ENCODE measurements around the gene ZNF792. TPM values are rescaled to one million over a fixed set of nuclear protein-coding genes. Genes with fewer than 3 reads are reported as not detected.
A peak's percentile ranks its signal among the peaks of the same experiment; 100 is the strongest.
"Not testable (repeated sequence)": the region's sequence is repeated elsewhere in the genome, so short reads cannot be mapped to it uniquely, and the experiment has no call there.

ZNF792 gene
- total RNA-seq, 4 donors from 2014 or later: 2.5 to 6.5 (median 3.7) TPM

GRCh38 chr19:34994643-34995541 lies 30.9 kb upstream of the ZNF792 start:
- peaks cover 17% of the 10 kb centered on the region for H3K4me1 ChIP-seq
- DNase-seq (ENCODE audit: low spot score in 2 of 2): no peak
- WGBS: 77% methylated on average over 16 of the region's 17 CpGs
- H3K4me3 ChIP-seq: no peak overlapping the region
- no peaks in the 10 kb centered on the region for H3K9me3 ChIP-seq
- TF ChIP-seq POLR2A (IDR thresholded peaks at IDR 0.05): no peak
- TF ChIP-seq, protein P1, sequence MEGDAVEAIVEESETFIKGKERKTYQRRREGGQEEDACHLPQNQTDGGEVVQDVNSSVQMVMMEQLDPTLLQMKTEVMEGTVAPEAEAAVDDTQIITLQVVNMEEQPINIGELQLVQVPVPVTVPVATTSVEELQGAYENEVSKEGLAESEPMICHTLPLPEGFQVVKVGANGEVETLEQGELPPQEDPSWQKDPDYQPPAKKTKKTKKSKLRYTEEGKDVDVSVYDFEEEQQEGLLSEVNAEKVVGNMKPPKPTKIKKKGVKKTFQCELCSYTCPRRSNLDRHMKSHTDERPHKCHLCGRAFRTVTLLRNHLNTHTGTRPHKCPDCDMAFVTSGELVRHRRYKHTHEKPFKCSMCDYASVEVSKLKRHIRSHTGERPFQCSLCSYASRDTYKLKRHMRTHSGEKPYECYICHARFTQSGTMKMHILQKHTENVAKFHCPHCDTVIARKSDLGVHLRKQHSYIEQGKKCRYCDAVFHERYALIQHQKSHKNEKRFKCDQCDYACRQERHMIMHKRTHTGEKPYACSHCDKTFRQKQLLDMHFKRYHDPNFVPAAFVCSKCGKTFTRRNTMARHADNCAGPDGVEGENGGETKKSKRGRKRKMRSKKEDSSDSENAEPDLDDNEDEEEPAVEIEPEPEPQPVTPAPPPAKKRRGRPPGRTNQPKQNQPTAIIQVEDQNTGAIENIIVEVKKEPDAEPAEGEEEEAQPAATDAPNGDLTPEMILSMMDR (IDR thresholded peaks at IDR 0.05): no peak
- no peak for TF ChIP-seq POLR2AphosphoS5 (IDR thresholded peaks at IDR 0.05)
- TF ChIP-seq EP300 (IDR thresholded peaks at IDR 0.05): no peak
- H3K27ac ChIP-seq: peak overlapping the region; percentile 38
- no peaks in the 10 kb centered on the region for H3K36me3 ChIP-seq
- no peaks in the 10 kb centered on the region for H3K27me3 ChIP-seq

DNA sequence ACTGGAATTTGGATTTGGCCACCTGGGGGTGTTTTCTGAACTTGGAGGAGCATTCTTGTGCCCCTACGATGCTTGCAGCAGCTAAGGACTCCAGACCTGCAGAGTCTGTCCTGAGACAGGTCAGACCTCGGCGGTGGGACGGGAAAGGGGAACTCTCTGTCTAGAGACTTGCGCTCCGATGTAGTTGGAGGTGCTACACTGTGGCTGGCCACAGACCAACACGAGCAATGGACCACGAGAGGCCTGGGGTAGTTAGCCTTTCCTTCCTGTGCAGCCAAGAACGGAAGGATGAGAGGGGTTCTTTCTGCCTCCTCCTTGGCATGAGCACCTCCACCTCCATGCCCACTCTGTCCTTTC lies 30.2 kb upstream of the ZNF792 start:
- Histone ChIP-seq H3K9me3 (no peaks in the 10 kb centered on the region), H3K27ac (no peak overlapping the region), H3K4me3 (no peak overlapping the region), H3K4me1 (peaks cover 11% of the 10 kb centered on the region), H3K36me3 (no peaks in the 10 kb centered on the region), H3K27me3 (no peaks in the 10 kb centered on the region)
- DNase-seq (ENCODE audit: low spot score in 2 of 2): no peak
- TF ChIP-seq POLR2A (IDR thresholded peaks at IDR 0.05): no peak
- TF ChIP-seq, protein P1 (IDR thresholded peaks at IDR 0.05): no peak
- no peak for TF ChIP-seq POLR2AphosphoS5 (IDR thresholded peaks at IDR 0.05)
- no peak for TF ChIP-seq EP300 (IDR thresholded peaks at IDR 0.05)
- 89% methylated on average over 7 of the region's 9 CpGs for WGBS

DNA sequence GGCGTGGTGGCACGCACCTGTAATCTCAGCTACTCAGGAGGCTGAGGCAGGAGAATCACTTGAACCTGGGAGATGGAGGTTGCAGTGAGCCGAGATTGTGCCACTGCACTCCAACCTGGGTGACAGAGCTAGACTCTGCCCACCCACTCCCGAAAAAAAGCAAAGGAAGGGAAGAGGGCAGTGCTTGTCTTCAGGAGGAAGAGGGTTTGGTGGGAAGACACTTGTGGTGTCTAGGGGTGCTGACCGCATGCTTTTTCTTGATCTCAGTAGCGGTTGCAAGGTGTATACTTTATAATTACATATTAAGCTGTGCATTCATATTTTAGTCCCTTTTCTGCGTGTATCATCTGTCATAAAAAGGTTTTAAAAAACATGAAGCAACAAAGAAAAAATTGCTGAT lies 28.6 kb upstream of the ZNF792 start:
- H3K4me3 ChIP-seq; H3K27me3 ChIP-seq; H3K4me1 ChIP-seq; DNase-seq (ENCODE audit: low spot score in 2 of 2); H3K27ac ChIP-seq; H3K36me3 ChIP-seq; H3K9me3 ChIP-seq: not testable (repeated sequence)
- 96% methylated on average over 7 of the region's 7 CpGs for WGBS

- Histone ChIP-seq H3K27ac (no peak overlapping the region), H3K36me3 (no peaks in the 10 kb centered on the region), H3K4me1 (peaks cover 5% of the 10 kb centered on the region), H3K4me3 (no peak overlapping the region), H3K27me3 (no peaks in the 10 kb centered on the region), H3K9me3 (no peaks in the 10 kb centered on the region)
- WGBS: 89% methylated on average over 8 of the region's 8 CpGs
- DNase-seq (ENCODE audit: low spot score in 2 of 2): no peak
- TF ChIP-seq POLR2A (IDR thresholded peaks at IDR 0.05): no peak
- TF ChIP-seq EP300 (IDR thresholded peaks at IDR 0.05): no peak
- TF ChIP-seq, protein P1 (IDR thresholded peaks at IDR 0.05): no peak
- TF ChIP-seq POLR2AphosphoS5 (IDR thresholded peaks at IDR 0.05): no peak
Measured at GRCh38 chr19:34991542-34992333, 27.7 kb upstream of the ZNF792 start.

DNA sequence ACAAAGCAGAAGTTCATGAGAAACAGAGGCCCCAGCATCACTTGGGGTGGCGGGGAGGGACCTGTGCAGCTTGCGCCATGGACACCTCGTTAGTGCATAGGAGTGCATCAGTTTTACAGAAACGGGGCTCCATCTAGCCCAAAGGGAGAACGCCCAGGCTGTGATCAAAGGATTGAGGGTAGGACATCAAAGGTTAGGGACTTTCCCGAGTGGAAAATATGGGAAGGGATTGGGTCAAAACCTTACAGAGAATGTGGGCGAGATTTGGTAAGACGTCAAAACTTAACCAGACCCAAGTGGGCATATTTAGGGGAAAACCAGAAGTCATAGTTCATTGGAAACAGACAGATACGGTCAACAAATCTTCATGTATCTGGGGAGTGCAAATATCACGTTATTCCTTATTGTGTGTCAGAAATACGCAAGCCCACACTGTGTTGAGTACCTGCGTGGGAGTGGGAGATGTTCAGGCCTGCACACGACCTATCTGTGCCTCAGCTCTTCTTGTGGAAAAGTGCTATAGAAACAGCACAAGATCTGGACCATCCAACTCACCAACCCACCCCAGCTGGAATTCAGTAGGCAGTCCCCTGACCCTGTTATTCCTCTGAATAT lies 26.7 kb upstream of the ZNF792 start:
- Histone ChIP-seq H3K36me3 (no peaks in the 10 kb centered on the region), H3K4me1 (peaks cover 7% of the 10 kb centered on the region), H3K9me3 (no peaks in the 10 kb centered on the region), H3K4me3 (no peak overlapping the region), H3K27me3 (no peaks in the 10 kb centered on the region), H3K27ac (no peak overlapping the region)
- DNase-seq (ENCODE audit: low spot score in 2 of 2): no peak
- TF ChIP-seq POLR2AphosphoS5 (IDR thresholded peaks at IDR 0.05) (no peak), POLR2A (IDR thresholded peaks at IDR 0.05) (no peak), EP300 (IDR thresholded peaks at IDR 0.05) (no peak)
- TF ChIP-seq, protein P1 (IDR thresholded peaks at IDR 0.05): no peak
- WGBS: 66% methylated on average over 13 of the region's 13 CpGs
